IPS-18c (cell line): ENCODE data around the gene NR2E1.

Source experiments
- H3K4me3 ChIP-seq: 2 replicates; pipeline ENCODE4 v1.7.0; 2013; ENCODE audit warnings: low read depth, mild to moderate bottlenecking, low read length, moderate library complexity; ENCODE audit not compliant: insufficient read depth
- H3K9me3 ChIP-seq: one replicate; pipeline ENCODE4 v1.6.1; 2013; ENCODE audit warnings: mild to moderate bottlenecking, low read length, moderate library complexity; ENCODE audit not compliant: control insufficient read depth, insufficient read depth

Gene NR2E1

GRCh38 chr6:108167449-108168089 is 1.7 kb downstream of the NR2E1 start:
- Histone ChIP-seq H3K9me3 (no peaks in the 10 kb centered on the region), H3K4me3 (peak overlapping the region; percentile 38; the same call in 1 of the 2 replicates)

- Histone ChIP-seq H3K4me3 (peak overlapping the region; percentile 38), H3K9me3 (no peaks in the 10 kb centered on the region)
These were observed 2.3 kb downstream of the NR2E1 start for GRCh38 chr6:108168090-108168463.

- H3K9me3 ChIP-seq, result no peaks in the 10 kb centered on the region
- H3K4me3 ChIP-seq, result peak overlapping the region; percentile 38
These were observed 3.0 kb downstream of the NR2E1 start for GRCh38 chr6:108168501-108169463.

GRCh38 chr6:108169464-108170331 is 3.9 kb downstream of the NR2E1 start:
- Histone ChIP-seq H3K9me3 (no peaks in the 10 kb centered on the region), H3K4me3 (peak overlapping the region; percentile 22)

- Histone ChIP-seq H3K4me3 (no peak overlapping the region; the same call in 1 of the 2 replicates), H3K9me3 (no peaks in the 10 kb centered on the region)
These were observed 4.8 kb downstream of the NR2E1 start for GRCh38 chr6:108170332-108171290.

- no peak overlapping the region for H3K4me3 ChIP-seq
- H3K9me3 ChIP-seq, result no peaks in the 10 kb centered on the region
These were observed 5.6 kb downstream of the NR2E1 start for GRCh38 chr6:108171291-108171917.

- Histone ChIP-seq H3K4me3 (no peak overlapping the region), H3K9me3 (no peaks in the 10 kb centered on the region)
These were observed 6.2 kb downstream of the NR2E1 start for GRCh38 chr6:108171918-108172516.

- no peaks in the 10 kb centered on the region for H3K9me3 ChIP-seq
- 0 out of 2 replicates have a peak overlapping the region, but pooled peaks have one; percentile 17 for H3K4me3 ChIP-seq
These were observed 8.8 kb downstream of the NR2E1 start for GRCh38 chr6:108174371-108175175.

GRCh38 chr6:108175176-108175591 is 9.4 kb downstream of the NR2E1 start:
- Histone ChIP-seq H3K4me3 (peak overlapping the region; percentile 45), H3K9me3 (no peaks in the 10 kb centered on the region)

GRCh38 chr6:108175592-108176279 is 9.9 kb downstream of the NR2E1 start:
- peak overlapping the region; percentile 45 for H3K4me3 ChIP-seq
- H3K9me3 ChIP-seq, result no peaks in the 10 kb centered on the region

- Histone ChIP-seq H3K9me3 (no peaks in the 10 kb centered on the region), H3K4me3 (peak overlapping the region; percentile 45; the same call in 1 of the 2 replicates)
These were observed 10.7 kb downstream of the NR2E1 start for GRCh38 chr6:108176281-108177089.

- no peak overlapping the region for H3K4me3 ChIP-seq
- peaks cover 2% of the 10 kb centered on the region for H3K9me3 ChIP-seq
These were observed 13.9 kb downstream of the NR2E1 start for GRCh38 chr6:108179741-108180140.

- Histone ChIP-seq H3K9me3 (peaks cover 2% of the 10 kb centered on the region), H3K4me3 (no peak overlapping the region)
These were observed 14.4 kb downstream of the NR2E1 start for GRCh38 chr6:108180266-108180665.

GRCh38 chr6:108180776-108181175 is 15.0 kb downstream of the NR2E1 start:
- no peak overlapping the region for H3K4me3 ChIP-seq
- peaks cover 2% of the 10 kb centered on the region for H3K9me3 ChIP-seq
